ENCODE results near the gene HOMER2. TPM values are rescaled to one million over a fixed set of nuclear protein-coding genes. Genes with fewer than 3 reads are reported as not detected.

The HOMER2 gene
- total RNA-seq, 2 experiments from 2014 or later: 0.85 to 1.6 TPM

- intact Hi-C loops (cut with DNase I, micrococcal nuclease): no loop called here
- CTCF ChIA-PET: interaction anchor here (0.7 kb wide), 1 partner anchor 27 kb away, joined by 3 read pairs; no protein-coding TSS in a partner anchor
- H3K4me3 Mint-ChIP-seq: no peak overlapping the region
Observed at GRCh38 chr15:82971218-82971984, 18.9 kb upstream of the HOMER2 start.

GRCh38 chr15:82970696-82971095, 18.2 kb upstream of the HOMER2 start:
- Mint-ChIP-seq H3K9me3 (no peaks in the 10 kb centered on the region), H3K27ac (no peak overlapping the region), H3K36me3 (ENCODE audit: low read depth) (no peaks in the 10 kb centered on the region), H3K27me3 (no peaks in the 10 kb centered on the region), H3K4me3 (no peak overlapping the region), H3K4me1 (ENCODE audit: low read depth) (no peaks in the 10 kb centered on the region)
- ChIA-PET POLR2A (no interaction called here), CTCF (interaction anchor here (0.7 kb wide), 1 partner anchor 26 kb away, joined by 3 read pairs; no protein-coding TSS in a partner anchor)
- intact Hi-C loops (cut with DNase I, micrococcal nuclease): no loop called here
- no peak overlapping the region for H3K4me3 ChIP-seq (ENCODE audit: low read length)
- no peaks in the 10 kb centered on the region for H3K9me3 ChIP-seq (ENCODE audit: control insufficient read depth in 1 of 2, insufficient read depth in 1 of 2, low read length in 2 of 2)
- H3K27ac ChIP-seq (ENCODE audit: low read depth in 1 of 2, low read length in 2 of 2): no peak overlapping the region
- H3K4me1 ChIP-seq (ENCODE audit: insufficient read depth, low read length): no peaks in the 10 kb centered on the region
- no peaks in the 10 kb centered on the region for H3K36me3 ChIP-seq (ENCODE audit: insufficient read depth, low read length)
- no peak for DNase-seq
- no peak for ATAC-seq (ENCODE audit: poor library complexity)
- no peak for TF ChIP-seq CTCF (IDR thresholded peaks at IDR 0.05)
- H3K27me3 ChIP-seq (ENCODE audit: control insufficient read depth in 1 of 2, insufficient read depth in 2 of 2, low read length in 2 of 2): no peaks in the 10 kb centered on the region

More at GRCh38 chr15:82971218-82971984, 18.9 kb upstream of the HOMER2 start:
- Mint-ChIP-seq H3K4me1 (ENCODE audit: low read depth) (no peaks in the 10 kb centered on the region), H3K27me3 (no peaks in the 10 kb centered on the region), H3K27ac (no peak overlapping the region), H3K36me3 (ENCODE audit: low read depth) (no peaks in the 10 kb centered on the region), H3K9me3 (no peaks in the 10 kb centered on the region)
- Histone ChIP-seq H3K36me3 (ENCODE audit: insufficient read depth, low read length) (no peaks in the 10 kb centered on the region), H3K9me3 (ENCODE audit: control insufficient read depth in 1 of 2, insufficient read depth in 1 of 2, low read length in 2 of 2) (no peaks in the 10 kb centered on the region), H3K27ac (ENCODE audit: low read depth in 1 of 2, low read length in 2 of 2) (no peak overlapping the region), H3K4me1 (ENCODE audit: insufficient read depth, low read length) (no peaks in the 10 kb centered on the region), H3K4me3 (ENCODE audit: low read length) (no peak overlapping the region), H3K27me3 (ENCODE audit: control insufficient read depth in 1 of 2, insufficient read depth in 2 of 2, low read length in 2 of 2) (no peaks in the 10 kb centered on the region)
- no peak for TF ChIP-seq CTCF (IDR thresholded peaks at IDR 0.05)
- POLR2A ChIA-PET: no interaction called here
- ATAC-seq (ENCODE audit: poor library complexity): no peak
- DNase-seq: no peak

GRCh38 chr15:82970078-82970686, 17.7 kb upstream of the HOMER2 start:
- Histone ChIP-seq H3K27me3 (ENCODE audit: control insufficient read depth in 1 of 2, insufficient read depth in 2 of 2, low read length in 2 of 2) (no peaks in the 10 kb centered on the region), H3K4me3 (ENCODE audit: low read length) (no peak overlapping the region), H3K4me1 (ENCODE audit: insufficient read depth, low read length) (no peaks in the 10 kb centered on the region), H3K9me3 (ENCODE audit: control insufficient read depth in 1 of 2, insufficient read depth in 1 of 2, low read length in 2 of 2) (no peaks in the 10 kb centered on the region), H3K36me3 (ENCODE audit: insufficient read depth, low read length) (no peaks in the 10 kb centered on the region), H3K27ac (ENCODE audit: low read depth in 1 of 2, low read length in 2 of 2) (no peak overlapping the region)
- ATAC-seq (ENCODE audit: poor library complexity) (no peak), DNase-seq (no peak)
- ChIA-PET CTCF (no interaction called here), POLR2A (no interaction called here)
- H3K9me3 Mint-ChIP-seq: no peaks in the 10 kb centered on the region
- no peaks in the 10 kb centered on the region for H3K4me1 Mint-ChIP-seq (ENCODE audit: low read depth)
- no peak for TF ChIP-seq CTCF (IDR thresholded peaks at IDR 0.05)
- H3K27me3 Mint-ChIP-seq: no peaks in the 10 kb centered on the region
- no peak overlapping the region for H3K27ac Mint-ChIP-seq
- H3K36me3 Mint-ChIP-seq (ENCODE audit: low read depth): no peaks in the 10 kb centered on the region
- H3K4me3 Mint-ChIP-seq: no peak overlapping the region
- intact Hi-C loops (cut with DNase I, micrococcal nuclease): no loop called here
